ENCODE data around the gene GPR3.
"Not testable (repeated sequence)": the region's sequence is repeated elsewhere in the genome, so short reads cannot be mapped to it uniquely, and the experiment has no call there.

Gene GPR3

DNA sequence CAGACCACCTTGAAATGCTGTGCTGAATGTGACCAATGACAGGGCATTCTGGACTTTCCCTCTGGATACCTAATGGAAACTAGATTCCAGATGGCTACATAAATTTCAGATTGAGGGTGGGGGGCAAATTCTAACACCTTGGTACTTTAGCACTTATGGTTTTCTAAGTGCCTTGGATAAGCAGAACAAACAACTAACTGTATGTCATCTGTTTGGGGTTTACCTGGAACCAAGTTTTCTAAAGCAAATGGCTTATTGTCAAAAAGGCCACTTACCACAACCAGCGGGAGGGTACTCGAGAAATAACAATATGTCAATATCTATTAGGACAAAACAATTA, 39.1 kb downstream of the GPR3 start:
- no peak for DNase-seq (ENCODE audit: low read depth in 1 of 2, low spot score in 1 of 2)
- Histone ChIP-seq H3K4me3 (replicated peaks; ENCODE audit: insufficient read depth, low read length) (no peak overlapping the region), H3K27ac (replicated peaks) (peak overlapping the region; percentile 72), H3K27me3 (ENCODE audit: insufficient read depth, poor library complexity, severe bottlenecking) (no peaks in the 10 kb centered on the region)
- no peak for TF ChIP-seq SPI1 (IDR thresholded peaks at IDR 0.05; ENCODE audit: borderline replicate concordance, low read depth)
- no peak for TF ChIP-seq CTCF (IDR thresholded peaks at IDR 0.05; ENCODE audit: insufficient read depth, low read length)
- no peak for TF ChIP-seq GABPA (IDR thresholded peaks at IDR 0.05; ENCODE audit: low read depth)
- TF ChIP-seq, protein P1, sequence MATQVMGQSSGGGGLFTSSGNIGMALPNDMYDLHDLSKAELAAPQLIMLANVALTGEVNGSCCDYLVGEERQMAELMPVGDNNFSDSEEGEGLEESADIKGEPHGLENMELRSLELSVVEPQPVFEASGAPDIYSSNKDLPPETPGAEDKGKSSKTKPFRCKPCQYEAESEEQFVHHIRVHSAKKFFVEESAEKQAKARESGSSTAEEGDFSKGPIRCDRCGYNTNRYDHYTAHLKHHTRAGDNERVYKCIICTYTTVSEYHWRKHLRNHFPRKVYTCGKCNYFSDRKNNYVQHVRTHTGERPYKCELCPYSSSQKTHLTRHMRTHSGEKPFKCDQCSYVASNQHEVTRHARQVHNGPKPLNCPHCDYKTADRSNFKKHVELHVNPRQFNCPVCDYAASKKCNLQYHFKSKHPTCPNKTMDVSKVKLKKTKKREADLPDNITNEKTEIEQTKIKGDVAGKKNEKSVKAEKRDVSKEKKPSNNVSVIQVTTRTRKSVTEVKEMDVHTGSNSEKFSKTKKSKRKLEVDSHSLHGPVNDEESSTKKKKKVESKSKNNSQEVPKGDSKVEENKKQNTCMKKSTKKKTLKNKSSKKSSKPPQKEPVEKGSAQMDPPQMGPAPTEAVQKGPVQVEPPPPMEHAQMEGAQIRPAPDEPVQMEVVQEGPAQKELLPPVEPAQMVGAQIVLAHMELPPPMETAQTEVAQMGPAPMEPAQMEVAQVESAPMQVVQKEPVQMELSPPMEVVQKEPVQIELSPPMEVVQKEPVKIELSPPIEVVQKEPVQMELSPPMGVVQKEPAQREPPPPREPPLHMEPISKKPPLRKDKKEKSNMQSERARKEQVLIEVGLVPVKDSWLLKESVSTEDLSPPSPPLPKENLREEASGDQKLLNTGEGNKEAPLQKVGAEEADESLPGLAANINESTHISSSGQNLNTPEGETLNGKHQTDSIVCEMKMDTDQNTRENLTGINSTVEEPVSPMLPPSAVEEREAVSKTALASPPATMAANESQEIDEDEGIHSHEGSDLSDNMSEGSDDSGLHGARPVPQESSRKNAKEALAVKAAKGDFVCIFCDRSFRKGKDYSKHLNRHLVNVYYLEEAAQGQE (IDR thresholded peaks at IDR 0.05; ENCODE audit: insufficient replicate concordance, low read depth), result no peak
- TF ChIP-seq POLR2AphosphoS5 (IDR thresholded peaks at IDR 0.05; ENCODE audit: low read depth), result no peak

DNA sequence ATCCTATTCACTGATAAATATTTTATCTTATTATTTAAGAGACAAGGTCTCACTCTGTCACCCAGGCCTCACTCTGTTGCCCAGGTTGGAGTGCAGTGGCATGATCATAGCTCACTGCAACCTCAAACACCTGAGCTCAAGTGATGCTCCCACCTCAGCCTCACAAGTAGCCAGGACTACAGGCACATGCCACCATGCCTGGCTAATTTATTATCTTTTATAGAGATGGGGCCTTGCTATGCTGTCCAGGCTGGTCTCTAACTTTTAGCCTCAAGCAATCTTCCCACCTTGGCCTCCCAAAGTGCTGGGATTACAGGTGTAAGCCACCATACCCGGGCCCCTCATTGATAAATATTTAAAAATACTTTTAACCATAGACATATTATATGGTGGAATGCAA, 40.3 kb downstream of the GPR3 start:
- not testable (repeated sequence) for DNase-seq (ENCODE audit: low read depth in 1 of 2, low spot score in 1 of 2); H3K27me3 ChIP-seq (ENCODE audit: insufficient read depth, poor library complexity, severe bottlenecking); H3K4me3 ChIP-seq (replicated peaks; ENCODE audit: insufficient read depth, low read length); H3K27ac ChIP-seq (replicated peaks)

DNA sequence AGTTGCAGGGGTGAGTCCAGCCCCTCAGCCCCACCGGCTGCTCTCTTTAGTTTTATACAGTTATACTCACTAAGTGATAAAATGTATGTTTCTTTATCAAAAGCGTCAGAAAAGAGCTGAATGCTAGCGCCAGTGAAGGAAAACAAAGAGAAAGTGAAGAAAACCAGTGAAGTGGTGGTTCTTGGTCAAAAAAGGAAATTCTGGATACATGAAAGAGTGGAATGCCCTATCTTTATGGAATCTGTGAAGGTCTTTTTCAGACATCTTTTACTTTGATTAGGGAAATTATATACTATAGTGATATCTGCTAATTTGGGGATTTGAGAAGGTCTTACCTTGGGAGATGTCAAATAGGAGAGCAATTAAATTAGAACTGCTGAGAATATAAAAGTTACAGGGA, 41.3 kb downstream of the GPR3 start:
- Histone ChIP-seq H3K4me3 (replicated peaks; ENCODE audit: insufficient read depth, low read length) (no peak overlapping the region), H3K27me3 (ENCODE audit: insufficient read depth, poor library complexity, severe bottlenecking) (no peaks in the 10 kb centered on the region), H3K27ac (replicated peaks) (peak overlapping the region; percentile 70)
- no peak for DNase-seq (ENCODE audit: low read depth in 1 of 2, low spot score in 1 of 2)
- no peak for TF ChIP-seq CTCF (IDR thresholded peaks at IDR 0.05; ENCODE audit: insufficient read depth, low read length)
- no peak for TF ChIP-seq SPI1 (IDR thresholded peaks at IDR 0.05; ENCODE audit: borderline replicate concordance, low read depth)
- TF ChIP-seq, protein P1 (IDR thresholded peaks at IDR 0.05; ENCODE audit: insufficient replicate concordance, low read depth), result no peak
- TF ChIP-seq GABPA (IDR thresholded peaks at IDR 0.05; ENCODE audit: low read depth), result no peak
- TF ChIP-seq POLR2AphosphoS5 (IDR thresholded peaks at IDR 0.05; ENCODE audit: low read depth), result no peak

- TF ChIP-seq GABPA (IDR thresholded peaks at IDR 0.05; ENCODE audit: low read depth), result no peak
- peak; percentile 83 for TF ChIP-seq POLR2AphosphoS5 (IDR thresholded peaks at IDR 0.05; ENCODE audit: low read depth)
- TF ChIP-seq, protein P1 (IDR thresholded peaks at IDR 0.05; ENCODE audit: insufficient replicate concordance, low read depth), result no peak
- TF ChIP-seq CTCF (IDR thresholded peaks at IDR 0.05; ENCODE audit: insufficient read depth, low read length), result no peak
- peak; percentile 100 for TF ChIP-seq SPI1 (IDR thresholded peaks at IDR 0.05; ENCODE audit: borderline replicate concordance, low read depth)
- H3K27me3 ChIP-seq (ENCODE audit: insufficient read depth, poor library complexity, severe bottlenecking), result no peaks in the 10 kb centered on the region
- H3K4me3 ChIP-seq (replicated peaks; ENCODE audit: insufficient read depth, low read length), result no peak overlapping the region
- peak; percentile 77 to 94 for DNase-seq (ENCODE audit: low read depth in 1 of 2, low spot score in 1 of 2)
- H3K27ac ChIP-seq (replicated peaks), result peak overlapping the region; percentile 70
Observed at GRCh38 chr1:27435566-27436203, 43.3 kb downstream of the GPR3 start.
